Kidney (tissue), 14 donors: ENCODE results near the gene TAF7. TPM values are rescaled to one million over a fixed set of nuclear protein-coding genes. Genes with fewer than 3 reads are reported as not detected.
A peak's percentile ranks its signal among the peaks of the same experiment; 100 is the strongest.

ENCODE experiments used
- DNase-seq, 5 donors: peaks; one replicate each; pipeline ENCODE4 v3.0.0-alpha.2; 2013 to 2020
- FAIRE-seq: peaks from 2 replicates; lab custom pipeline; 2012; peaks lifted over from hg19 to GRCh38; lab: Jason Lieb, UNC
- H3K27ac ChIP-seq, 2 donors: one replicate each; pipeline ENCODE4 v1.7.0; 2013; ENCODE audit warnings: low read depth in 2 of 2, low read length in 2 of 2, inconsistent platforms in 1 of 2
- H3K27me3 ChIP-seq: one replicate; pipeline ENCODE4 v1.7.1; 2013; ENCODE audit warnings: low read length, inconsistent platforms; ENCODE audit not compliant: control insufficient read depth, insufficient read depth
- H3K36me3 ChIP-seq, 3 donors: one replicate each; pipeline versions ENCODE4 v1.7.0 to v1.7.1; 2013; ENCODE audit warnings: low read length in 3 of 3, control low read depth in 1 of 3, inconsistent platforms in 1 of 3; ENCODE audit not compliant: insufficient read depth in 3 of 3, control insufficient read depth in 2 of 3
- H3K4me1 ChIP-seq, 3 donors: one replicate each; pipeline versions ENCODE4 v1.7.0 to v1.7.1; 2013; ENCODE audit warnings: low read length in 3 of 3, inconsistent platforms in 1 of 3, low read depth in 1 of 3; ENCODE audit not compliant: control insufficient read depth in 2 of 3, insufficient read depth in 2 of 3
- H3K4me3 ChIP-seq, 3 donors: one replicate each; pipeline versions ENCODE4 v1.7.0 to v1.8.1; 2013; ENCODE audit warnings: low read length in 3 of 3, control low read depth in 1 of 3, inconsistent platforms in 1 of 3
- H3K9ac ChIP-seq, 3 donors: one replicate each; pipeline versions ENCODE4 v1.7.0 to v1.7.1; 2013; ENCODE audit warnings: low read length in 3 of 3, control low read depth in 1 of 3, inconsistent platforms in 1 of 3
- H3K9me3 ChIP-seq, 3 donors: one replicate each; pipeline versions ENCODE4 v1.7.0 to v1.7.1; 2013; ENCODE audit warnings: low read length in 3 of 3, control low read depth in 1 of 3, inconsistent platforms in 1 of 3; ENCODE audit not compliant: control insufficient read depth in 2 of 3, insufficient read depth in 1 of 3
- CTCF ChIP-seq: IDR thresholded peaks from 3 replicates; pipeline ENCODE4 v1.5.1; 2012; ENCODE audit warnings: mild to moderate bottlenecking, moderate library complexity, borderline replicate concordance; ENCODE audit not compliant: insufficient read depth; ENCODE audit errors: extremely low read depth
- intact Hi-C: fragments of 100-400 bp; cut with DNase I; formaldehyde crosslinking; loops from one replicate; pipeline ENCODE4 v1.11.1; 2022
- polyA plus RNA-seq: library from polyadenylated mRNA; stranded (reverse); fragments of 350-450 nt; fragmentation: Illumina TruSeq; extraction: RNeasy Lipid Tissue Mini Kit (QIAGEN cat#74804); gene quantifications from one replicate; pipeline ENCODE4 v1.2.3, GENCODE V29; 2014; ENCODE audit warnings: low read depth, low replicate concordance; ENCODE audit not compliant: insufficient read depth
- total RNA-seq: library from RNA; stranded (reverse); fragmentation: NEBNext Ultra II Directional; extraction: Animal tissue kit (Norgen Biotek cat#: 25700); gene quantifications from one replicate; pipeline ENCODE4 v1.2.1, GENCODE V29; 2021
- donor health status: control.
- donor health status: control.
- donor health status: control.
- donor health status: control.
- donor health status: control.
- donor health status: DM: yes; HTN: yes; CAD: no.
- donor health status: Normal renal cell carcinoma (clear cell type).

TAF7 gene
- total and polyA plus RNA-seq, 2 donors from 2014 or later: 71.3 to 73.5 TPM

GRCh38 chr5:141363952-141364660, 43.5 kb upstream of the TAF7 start, which contains the start of gene PCDHGA5:
Gene PCDHGA5 (plus strand): TSS chr5:141364162. CDS start chr5:141364331, 169 bp downstream.
- no peak within 1 kb of the TSS for H3K9ac ChIP-seq
- DNase-seq (no peak), FAIRE-seq (no peak)
- no peaks in the 10 kb centered on the region for H3K27me3 ChIP-seq
- intact Hi-C loops: no loop called here
- H3K36me3 ChIP-seq: no peaks in the 10 kb centered on the region
- H3K4me3 ChIP-seq: peak within 1 kb of the TSS in 2 of 3 donors; percentile 7 to 21
- H3K9me3 ChIP-seq: peaks cover 0 to 74% (median 29%) of the 10 kb centered on the region in 3 donors
- H3K27ac ChIP-seq: no peak within 1 kb of the TSS
- H3K4me1 ChIP-seq: no peaks in the 10 kb centered on the region
- TF ChIP-seq CTCF: no peak

- DNase-seq (no peak), FAIRE-seq (no peak)
- Histone ChIP-seq H3K9me3 (peaks cover 0 to 81% (median 29%) of the 10 kb centered on the region in 3 donors), H3K4me3 (no peak overlapping the region), H3K4me1 (no peaks in the 10 kb centered on the region), H3K27me3 (no peaks in the 10 kb centered on the region), H3K27ac (no peak overlapping the region), H3K36me3 (no peaks in the 10 kb centered on the region), H3K9ac (no peak overlapping the region)
- intact Hi-C loops: no loop called here
- TF ChIP-seq CTCF: no peak
These were observed 42.1 kb upstream of the TAF7 start for GRCh38 chr5:141362719-141363118.

GRCh38 chr5:141360685-141361084, 40.1 kb upstream of the TAF7 start:
- no peak overlapping the region for H3K27ac ChIP-seq
- intact Hi-C loops: no loop called here
- no peaks in the 10 kb centered on the region for H3K36me3 ChIP-seq
- no peak for TF ChIP-seq CTCF
- DNase-seq (no peak), FAIRE-seq (no peak)
- no peaks in the 10 kb centered on the region for H3K27me3 ChIP-seq
- no peaks in the 10 kb centered on the region for H3K4me1 ChIP-seq
- peak overlapping the region in 2 of 3 donors; percentile 16 to 36 for H3K4me3 ChIP-seq
- H3K9ac ChIP-seq: no peak overlapping the region
- H3K9me3 ChIP-seq: peaks cover 2 to 90% (median 31%) of the 10 kb centered on the region in 3 donors
